Colonic mucosa (tissue), 4 donors: ENCODE measurements around the gene LDLRAD3. TPM values are rescaled to one million over a fixed set of nuclear protein-coding genes. Genes with fewer than 3 reads are reported as not detected.

Experiments used
- DNase-seq: peaks from one replicate; pipeline ENCODE4 v3.0.0-alpha.2; 2020
- H3K27ac ChIP-seq: fragments of 200-600 bp; one replicate; pipeline ENCODE4 v1.8.0; 2021
- H3K27me3 ChIP-seq: fragments of 200-600 bp; one replicate; pipeline ENCODE4 v1.8.0; 2021
- H3K36me3 ChIP-seq: fragments of 200-600 bp; one replicate; pipeline ENCODE4 v1.8.0; 2021
- H3K4me1 ChIP-seq: fragments of 200-600 bp; one replicate; pipeline ENCODE4 v1.8.0; 2021; ENCODE audit warnings: mild to moderate bottlenecking
- H3K4me3 ChIP-seq: fragments of 200-600 bp; one replicate; pipeline ENCODE4 v1.8.0; 2021
- H3K9ac ChIP-seq, 2 donors: one replicate each; pipeline ENCODE4 v1.7.0; 2013; ENCODE audit warnings: control low read depth in 2 of 2, low read depth in 2 of 2, low read length in 2 of 2
- H3K9me3 ChIP-seq: fragments of 200-600 bp; one replicate; pipeline ENCODE4 v1.8.0; 2021
- CTCF ChIP-seq: fragments of 200-600 bp; IDR thresholded peaks from one replicate; pipeline ENCODE4 v1.8.0; 2022; ENCODE audit warnings: antibody characterized with exemption, mild to moderate bottlenecking
- intact Hi-C: fragments of 100-400 bp; cut with DNase I; formaldehyde crosslinking; loops from one replicate; pipeline ENCODE4 v1.14.1; 2022
- total RNA-seq, 2 donors: library from RNA; stranded (reverse); fragmentation: NEBNext Ultra II Directional in 1 of 2; extraction: Animal tissue kit (Norgen Biotek cat#: 25700) in 1 of 2; gene quantifications; one replicate each; pipeline ENCODE4 v1.2.1, GENCODE V29; 2021
- donor health status: healthy.
- donor health status: DM: no; HTN: no; CAD: no.
- donor health status: DM: no; HTN: no; CAD: no.

Gene LDLRAD3
- total RNA-seq, 2 donors from 2014 or later = 1.9 to 2.9 TPM

GRCh38 chr11:36201411-36201810 is 257.5 kb downstream of the LDLRAD3 start:
- TF ChIP-seq CTCF = no peak
- Histone ChIP-seq H3K27ac (no peak overlapping the region), H3K36me3 (no peaks in the 10 kb centered on the region), H3K27me3 (no peaks in the 10 kb centered on the region), H3K4me3 (no peak overlapping the region), H3K4me1 (no peaks in the 10 kb centered on the region), H3K9ac (no peak overlapping the region), H3K9me3 (no peaks in the 10 kb centered on the region)
- DNase-seq = no peak
- intact Hi-C loops = no loop called here

GRCh38 chr11:36205536-36205935 is 261.7 kb downstream of the LDLRAD3 start:
- H3K9ac ChIP-seq = no peak overlapping the region
- H3K4me1 ChIP-seq = no peaks in the 10 kb centered on the region
- no peak overlapping the region for H3K27ac ChIP-seq
- H3K4me3 ChIP-seq = no peak overlapping the region
- no peaks in the 10 kb centered on the region for H3K27me3 ChIP-seq
- intact Hi-C loops = no loop called here
- no peaks in the 10 kb centered on the region for H3K36me3 ChIP-seq
- TF ChIP-seq CTCF = no peak
- H3K9me3 ChIP-seq = no peaks in the 10 kb centered on the region
- DNase-seq = no peak

- H3K4me1 ChIP-seq = no peaks in the 10 kb centered on the region
- no peaks in the 10 kb centered on the region for H3K9me3 ChIP-seq
- intact Hi-C loops = no loop called here
- H3K27ac ChIP-seq = no peak overlapping the region
- H3K36me3 ChIP-seq = no peaks in the 10 kb centered on the region
- no peak overlapping the region for H3K9ac ChIP-seq
- no peak overlapping the region for H3K4me3 ChIP-seq
- no peak for TF ChIP-seq CTCF
- no peak for DNase-seq
- H3K27me3 ChIP-seq = no peaks in the 10 kb centered on the region
These were observed 266.7 kb downstream of the LDLRAD3 start for GRCh38 chr11:36210529-36210928.

GRCh38 chr11:36211761-36212430 is 268.0 kb downstream of the LDLRAD3 start:
- TF ChIP-seq CTCF = no peak
- no peak for DNase-seq
- H3K9me3 ChIP-seq = no peaks in the 10 kb centered on the region
- H3K9ac ChIP-seq = no peak overlapping the region
- H3K4me1 ChIP-seq = no peaks in the 10 kb centered on the region
- intact Hi-C loops = no loop called here
- H3K27me3 ChIP-seq = no peaks in the 10 kb centered on the region
- H3K36me3 ChIP-seq = no peaks in the 10 kb centered on the region
- no peak overlapping the region for H3K4me3 ChIP-seq
- no peak overlapping the region for H3K27ac ChIP-seq

- no peaks in the 10 kb centered on the region for H3K36me3 ChIP-seq
- no peaks in the 10 kb centered on the region for H3K27me3 ChIP-seq
- intact Hi-C loops = no loop called here
- no peaks in the 10 kb centered on the region for H3K9me3 ChIP-seq
- no peak for TF ChIP-seq CTCF
- no peak overlapping the region for H3K9ac ChIP-seq
- no peak for DNase-seq
- no peak overlapping the region for H3K27ac ChIP-seq
- no peak overlapping the region for H3K4me3 ChIP-seq
- no peaks in the 10 kb centered on the region for H3K4me1 ChIP-seq
These were observed 268.9 kb downstream of the LDLRAD3 start for GRCh38 chr11:36212564-36213392.
